ENCODE data around the gene ADH4. TPM values are rescaled to one million over a fixed set of nuclear protein-coding genes. Genes with fewer than 3 reads are reported as not detected.

ADH4 gene
- total RNA-seq, 4 donors from 2014 or later: 1.6 to 4.1 TPM; not detected in 2

DNA sequence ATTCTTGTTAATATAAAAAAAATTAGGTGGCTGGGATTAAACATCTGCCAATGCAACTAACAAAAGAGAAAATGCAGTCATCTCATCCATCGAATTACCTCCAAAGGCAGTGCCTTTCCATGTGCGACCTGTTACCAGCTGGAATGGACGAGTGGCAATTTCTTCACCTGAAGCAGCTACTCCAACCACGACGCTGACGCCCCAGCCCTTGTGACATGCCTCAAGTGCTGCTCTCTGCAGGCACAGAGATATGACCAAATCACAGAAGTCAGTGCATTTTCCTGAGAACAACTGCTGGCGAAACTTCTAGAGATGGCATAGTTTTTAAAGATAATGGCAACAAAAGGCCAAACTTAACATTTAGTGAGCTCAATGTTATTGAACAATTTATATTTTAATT is 69.3 kb downstream of the ADH4 start:
- peaks cover 0 to 87% (median 0%) of the 10 kb centered on the region in 3 donors for H3K36me3 ChIP-seq
- no peak for DNase-seq
- no peaks in the 10 kb centered on the region for H3K27me3 ChIP-seq
- no peak overlapping the region for H3K4me3 ChIP-seq
- H3K4me1 ChIP-seq: peaks cover 0 to 8% (median 0%) of the 10 kb centered on the region in 4 donors
- TF ChIP-seq POLR2A (IDR thresholded peaks at IDR 0.05): no peak
- TF ChIP-seq, protein P1, sequence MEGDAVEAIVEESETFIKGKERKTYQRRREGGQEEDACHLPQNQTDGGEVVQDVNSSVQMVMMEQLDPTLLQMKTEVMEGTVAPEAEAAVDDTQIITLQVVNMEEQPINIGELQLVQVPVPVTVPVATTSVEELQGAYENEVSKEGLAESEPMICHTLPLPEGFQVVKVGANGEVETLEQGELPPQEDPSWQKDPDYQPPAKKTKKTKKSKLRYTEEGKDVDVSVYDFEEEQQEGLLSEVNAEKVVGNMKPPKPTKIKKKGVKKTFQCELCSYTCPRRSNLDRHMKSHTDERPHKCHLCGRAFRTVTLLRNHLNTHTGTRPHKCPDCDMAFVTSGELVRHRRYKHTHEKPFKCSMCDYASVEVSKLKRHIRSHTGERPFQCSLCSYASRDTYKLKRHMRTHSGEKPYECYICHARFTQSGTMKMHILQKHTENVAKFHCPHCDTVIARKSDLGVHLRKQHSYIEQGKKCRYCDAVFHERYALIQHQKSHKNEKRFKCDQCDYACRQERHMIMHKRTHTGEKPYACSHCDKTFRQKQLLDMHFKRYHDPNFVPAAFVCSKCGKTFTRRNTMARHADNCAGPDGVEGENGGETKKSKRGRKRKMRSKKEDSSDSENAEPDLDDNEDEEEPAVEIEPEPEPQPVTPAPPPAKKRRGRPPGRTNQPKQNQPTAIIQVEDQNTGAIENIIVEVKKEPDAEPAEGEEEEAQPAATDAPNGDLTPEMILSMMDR (IDR thresholded peaks at IDR 0.05): no peak
- no peaks in the 10 kb centered on the region for H3K9me3 ChIP-seq
- H3K27ac ChIP-seq: no peak overlapping the region

Other genes with a start within 250 kb of the ADH4 start
- 10 to 100 TPM; 45.6 to 68.7 (median 57.9) TPM for gene EIF4E, start 215.2 kb downstream of the ADH4 start, total RNA-seq
- 10 to 100 TPM; 28.9 to 35.4 (median 32.5) TPM for gene METAP1, start 148.6 kb downstream of the ADH4 start, total RNA-seq
- gene ADH5, start 55.5 kb downstream of the ADH4 start, total RNA-seq: 10 to 100 TPM; 61.1 to 80.3 (median 73.5) TPM
- 10 to 100 TPM; 11.6 to 47.1 (median 37.7) TPM for gene ADH6, start 74.9 kb upstream of the ADH4 start, total RNA-seq
- gene ADH1A, start 146.7 kb upstream of the ADH4 start, total RNA-seq: not detected
- gene ADH1B, start 177.1 kb upstream of the ADH4 start, total RNA-seq: 100 to 1,000 TPM in 2 of 4 donors, 10 to 100 TPM in 2; 72.0 to 367 (median 194) TPM
- 100 to 1,000 TPM in 1 of 4 donors, 10 to 100 TPM in 3; 62.7 to 129 (median 87.7) TPM for gene ADH1C, start 208.4 kb upstream of the ADH4 start, total RNA-seq